ENCODE results near the gene MOCOS. TPM values are rescaled to one million over a fixed set of nuclear protein-coding genes. Genes with fewer than 3 reads are reported as not detected.

The MOCOS gene
- total and polyA plus RNA-seq, 2 of the 13 experiments (the other 11 are each of a cell fraction or from before 2014, with no cell fraction given) = 7.7 to 15.4 TPM

DNA sequence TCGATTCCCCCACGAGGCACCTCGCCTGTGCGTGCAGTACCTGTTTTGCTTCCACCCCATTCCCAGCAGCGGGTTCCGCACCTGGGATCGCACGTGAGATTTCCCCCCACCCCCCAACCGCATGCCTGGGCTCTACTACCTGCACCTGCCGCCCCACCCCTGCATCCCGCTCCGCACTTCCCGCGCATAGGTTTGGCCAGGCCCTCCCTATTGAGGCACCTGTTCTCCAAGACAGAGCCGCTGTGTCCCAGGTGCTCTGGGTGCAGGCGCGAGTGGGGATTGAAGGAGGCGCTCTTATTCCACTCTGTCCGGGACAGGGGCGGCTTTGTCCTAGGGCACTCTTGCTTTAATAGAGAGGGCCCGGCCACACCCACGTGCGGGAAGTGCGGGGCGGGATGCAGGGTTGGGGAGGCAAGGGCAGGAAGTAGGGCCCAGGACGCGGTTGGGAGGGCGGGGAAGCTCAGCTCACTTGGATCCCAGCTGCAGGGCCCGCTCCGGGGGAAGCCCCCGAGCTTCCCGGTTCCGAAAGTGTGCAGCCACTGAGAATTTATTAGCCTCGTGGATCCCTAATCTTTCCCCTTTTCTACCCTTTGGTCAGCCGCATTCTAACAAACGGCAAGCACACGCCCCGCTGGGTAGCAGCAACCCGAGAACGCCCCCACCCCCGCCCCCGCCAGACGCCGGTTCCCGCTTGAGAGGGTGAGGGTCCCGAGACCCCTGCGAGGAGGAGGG, 670 bp upstream of the MOCOS start:
- H3K27me3 ChIP-seq (ENCODE audit: control insufficient read depth in 1 of 2, insufficient read depth in 2 of 2, low read length in 2 of 2) = no peaks in the 10 kb centered on the region; a peak in 1 of 5 replicates
- BruUV-seq (replicated peaks) = TSS peak; percentile 72
- H3K4me1 ChIP-seq (ENCODE audit: insufficient read depth, low read length) = peaks cover 68% of the 10 kb centered on the region
- WGBS (ENCODE audit: low lambda C conversion rate) = 52% methylated on average over 24 of the region's 47 CpGs
- H3K9me3 ChIP-seq (ENCODE audit: low read length) = no peaks in the 10 kb centered on the region
- DNase-seq (ENCODE audit: low spot score) = peak; percentile 41
- peaks cover 33% of the 10 kb centered on the region for H3K79me2 ChIP-seq (ENCODE audit: insufficient read depth, low read length)
- peak overlapping the region; percentile 70 for H3K4me2 ChIP-seq (ENCODE audit: low read depth, low read length)
- H3K27ac ChIP-seq (ENCODE audit: extremely low read length, insufficient read depth, low read length) = peak overlapping the region; percentile 72
- H3K9ac ChIP-seq (ENCODE audit: insufficient read depth, low read depth, low read length) = peak overlapping the region; percentile 95
- no peaks in the 10 kb centered on the region for H4K20me1 ChIP-seq (ENCODE audit: insufficient read depth, low read length)
- FAIRE-seq = no peak
- ATAC-seq = peak; percentile 12
- H3K36me3 ChIP-seq (replicated peaks in 1 of 2; ENCODE audit: control insufficient read depth in 1 of 2, insufficient read depth in 2 of 2, low read length in 2 of 2) = peaks cover 4 to 7% of the 10 kb centered on the region in 2 experiments; a peak in 2 of 5 replicates
- no peak overlapping the region for H2AFZ ChIP-seq (ENCODE audit: low read length)
- intact Hi-C loops (cut with micrococcal nuclease; ENCODE audit: unreplicated experiment) = loop anchor here (2.0 to 10.0 kb wide), 2 partner anchors 68 to 98 kb away; no protein-coding TSS in a partner anchor
- ChIA-PET CTCF (ENCODE audit: low intra/inter-chr PET ratio, low total read pairs) (no interaction called here), POLR2A (interaction anchor here (0.6 to 7.4 kb wide), 4 partner anchors 12 to 57 kb away, joined by 3 to 103 read pairs (median 24); partner anchors contain the start of genes ELP2 and SLC39A6)
- in situ Hi-C loops (cut with HindIII; ENCODE audit: extremely low pct_ligation_motif_present, low pct_unique_long_range_greater_than_20kb) = no loop called here
- H3K4me3 ChIP-seq (replicated peaks in 1 of 3; ENCODE audit: insufficient read depth in 1 of 3, low read depth in 2 of 3, low read length in 3 of 3) = peak overlapping the region; percentile 79 to 86 (median 81)
- TF ChIP-seq ZNF768 (CRISPR knock-in tag; IDR thresholded peaks at IDR 0.05) (0 out of 2 replicates have a peak, but pooled peaks have one; percentile 4), ZNF746 (CRISPR knock-in tag; IDR thresholded peaks at IDR 0.05) (no peak), HNRNPH1 (optimal IDR thresholded peaks at IDR 0.05; ENCODE audit: low read depth, low read length) (no peak), ZSCAN25 (CRISPR knock-in tag; IDR thresholded peaks at IDR 0.05) (0 out of 2 replicates have a peak, but pooled peaks have one; percentile 41), SIX4 (CRISPR knock-in tag; IDR thresholded peaks at IDR 0.05) (no peak), SP1 (IDR thresholded peaks at IDR 0.05) (no peak), SP1 (CRISPR knock-in tag; IDR thresholded peaks at IDR 0.05) (no peak), NAIF1 (CRISPR knock-in tag; IDR thresholded peaks at IDR 0.05; ENCODE audit: borderline replicate concordance) (no peak), YEATS4 (CRISPR knock-in tag; IDR thresholded peaks at IDR 0.05; ENCODE audit: borderline replicate concordance) (no peak), ZFP36L1 (CRISPR knock-in tag; IDR thresholded peaks at IDR 0.05) (no peak), CTCF (CRISPR knock-in tag; IDR thresholded peaks at IDR 0.05) (0 out of 2 replicates have a peak, but pooled peaks have one; percentile 20), ZBTB10 (CRISPR knock-in tag; IDR thresholded peaks at IDR 0.05; ENCODE audit: borderline replicate concordance) (no peak), ZNF891 (CRISPR knock-in tag; IDR thresholded peaks at IDR 0.05) (no peak), MED1 (CRISPR knock-in tag; IDR thresholded peaks at IDR 0.05) (no peak), MTF2 (CRISPR knock-in tag; IDR thresholded peaks at IDR 0.05; ENCODE audit: borderline replicate concordance) (no peak), ZNF788 (CRISPR knock-in tag; IDR thresholded peaks at IDR 0.05; ENCODE audit: borderline replicate concordance) (0 out of 2 replicates have a peak, but pooled peaks have one; percentile 6)
- TF ChIP-seq, protein P1, sequence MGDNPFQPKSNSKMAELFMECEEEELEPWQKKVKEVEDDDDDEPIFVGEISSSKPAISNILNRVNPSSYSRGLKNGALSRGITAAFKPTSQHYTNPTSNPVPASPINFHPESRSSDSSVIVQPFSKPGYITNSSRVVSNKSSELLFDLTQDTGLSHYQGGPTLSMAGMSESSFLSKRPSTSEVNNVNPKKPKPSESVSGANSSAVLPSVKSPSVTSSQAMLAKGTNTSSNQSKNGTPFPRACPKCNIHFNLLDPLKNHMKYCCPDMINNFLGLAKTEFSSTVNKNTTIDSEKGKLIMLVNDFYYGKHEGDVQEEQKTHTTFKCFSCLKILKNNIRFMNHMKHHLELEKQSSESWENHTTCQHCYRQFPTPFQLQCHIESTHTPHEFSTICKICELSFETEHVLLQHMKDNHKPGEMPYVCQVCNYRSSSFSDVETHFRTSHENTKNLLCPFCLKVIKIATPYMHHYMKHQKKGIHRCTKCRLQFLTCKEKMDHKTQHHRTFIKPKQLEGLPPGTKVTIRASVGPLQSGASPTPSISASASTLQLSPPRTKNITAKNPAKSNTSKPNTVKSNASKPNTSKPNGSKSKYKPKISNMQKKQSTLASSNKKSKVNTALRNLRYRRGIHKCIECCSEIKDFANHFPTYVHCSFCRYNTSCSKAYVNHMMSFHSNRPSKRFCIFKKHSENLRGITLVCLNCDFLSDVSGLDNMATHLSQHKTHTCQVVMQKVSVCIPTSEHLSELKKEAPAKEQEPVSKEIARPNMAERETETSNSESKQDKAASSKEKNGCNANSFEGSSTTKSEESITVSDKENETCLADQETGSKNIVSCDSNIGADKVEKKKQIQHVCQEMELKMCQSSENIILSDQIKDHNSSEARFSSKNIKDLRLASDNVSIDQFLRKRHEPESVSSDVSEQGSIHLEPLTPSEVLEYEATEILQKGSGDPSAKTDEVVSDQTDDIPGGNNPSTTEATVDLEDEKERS (CRISPR knock-in tag; IDR thresholded peaks at IDR 0.05) = no peak
